Stimulated activated CD8-positive, alpha-beta memory T cell treated with anti-CD3 and anti-CD28 coated beads, Interleukin-4, amount 100 ng/mL, for 24 hours (primary cell): ENCODE measurements around the gene NCKIPSD.
"Not testable (repeated sequence)": the region's sequence is repeated elsewhere in the genome, so short reads cannot be mapped to it uniquely, and the experiment has no call there.

Experiments
- DNase-seq: peaks from one replicate; pipeline ENCODE4 v3.0.0-alpha.2; 2020; ENCODE audit warnings: low read depth

The NCKIPSD gene

GRCh38 chr3:48685603-48686511 is at the start of gene NCKIPSD:
TSS of gene NCKIPSD (minus strand) at chr3:48685915. CDS start at chr3:48685807, 108 bp downstream.
- DNase-seq, result peak; percentile 87

GRCh38 chr3:48735075-48735767 is 49.5 kb upstream of the NCKIPSD start:
- DNase-seq, result not testable (repeated sequence)

GRCh38 chr3:48734541-48734940 is 48.8 kb upstream of the NCKIPSD start:
- not testable (repeated sequence) for DNase-seq

GRCh38 chr3:48733752-48734518 is 48.2 kb upstream of the NCKIPSD start:
- DNase-seq, result not testable (repeated sequence)

- no peak for DNase-seq
These were observed 41.8 kb upstream of the NCKIPSD start for GRCh38 chr3:48727511-48727910.

GRCh38 chr3:48725185-48725855 is 39.6 kb upstream of the NCKIPSD start:
- DNase-seq, result not testable (repeated sequence)

GRCh38 chr3:48723725-48724124 is 38.0 kb upstream of the NCKIPSD start:
- no peak for DNase-seq

- not testable (repeated sequence) for DNase-seq
These were observed 37.6 kb upstream of the NCKIPSD start for GRCh38 chr3:48723293-48723692.

- DNase-seq, result peak; percentile 99
These were observed 31.4 kb upstream of the NCKIPSD start, which contains the start of gene IP6K2 for GRCh38 chr3:48716982-48717746. TSS of gene IP6K2 (minus strand) at chr3:48717221. CDS start at chr3:48695291, 21,930 bp downstream.

- no peak for DNase-seq
These were observed 30.8 kb upstream of the NCKIPSD start for GRCh38 chr3:48716508-48716981.

- no peak for DNase-seq
These were observed 29.6 kb upstream of the NCKIPSD start for GRCh38 chr3:48715174-48715800.

GRCh38 chr3:48711727-48712126 is 26.0 kb upstream of the NCKIPSD start:
- DNase-seq, result no peak

- no peak for DNase-seq
These were observed 23.3 kb upstream of the NCKIPSD start for GRCh38 chr3:48709051-48709461.

- no peak for DNase-seq
These were observed 22.8 kb upstream of the NCKIPSD start for GRCh38 chr3:48708481-48708889.

- DNase-seq, result no peak
These were observed 21.4 kb upstream of the NCKIPSD start for GRCh38 chr3:48707157-48707556.

- DNase-seq, result no peak
These were observed 16.7 kb upstream of the NCKIPSD start for GRCh38 chr3:48702320-48702920.

- no peak for DNase-seq
These were observed 15.2 kb upstream of the NCKIPSD start for GRCh38 chr3:48700731-48701405.

- DNase-seq, result no peak
These were observed 13.2 kb upstream of the NCKIPSD start for GRCh38 chr3:48698891-48699290.

GRCh38 chr3:48697952-48698351 is 12.2 kb upstream of the NCKIPSD start:
- no peak for DNase-seq
